NK-92 (cell line): ENCODE measurements around the gene BOD1.

Source experiments
- DNase-seq: peaks from one replicate; lab custom pipeline; 2025; ENCODE audit not compliant: unreplicated experiment; lab: John Stamatoyannopoulos, UW

BOD1 gene

DNA sequence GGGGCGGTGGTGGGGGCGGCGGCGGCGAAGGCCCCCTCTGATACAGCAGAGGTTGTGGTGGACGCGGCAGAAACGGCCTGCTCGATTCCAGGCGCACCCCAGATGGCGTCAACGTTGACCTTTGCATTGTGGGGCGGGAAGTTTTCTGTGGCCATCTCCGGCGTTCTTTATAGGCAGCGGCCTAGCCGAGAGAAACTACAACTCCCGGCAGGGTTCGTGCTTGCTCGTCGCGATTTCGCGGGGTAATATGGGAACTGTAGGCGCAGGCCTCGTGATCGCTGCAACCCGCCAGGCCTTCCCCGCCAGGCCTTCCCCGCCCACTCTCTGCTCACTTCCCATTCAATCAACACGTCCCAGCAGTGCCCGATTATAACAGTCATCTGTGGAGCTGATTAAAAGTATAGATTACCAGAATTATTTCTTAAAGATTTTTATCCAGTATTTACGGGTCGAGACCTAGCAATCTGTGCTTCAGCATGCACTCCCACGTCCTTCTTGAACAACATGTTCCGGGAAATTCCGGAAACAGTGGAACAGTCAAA is at the start of gene BOD1:
Gene BOD1 (minus strand): TSS at position 74 of the 542 bp plus-strand sequence. CDS start 214 bp downstream, outside the sequence.
- DNase-seq: peak; percentile 78

DNA sequence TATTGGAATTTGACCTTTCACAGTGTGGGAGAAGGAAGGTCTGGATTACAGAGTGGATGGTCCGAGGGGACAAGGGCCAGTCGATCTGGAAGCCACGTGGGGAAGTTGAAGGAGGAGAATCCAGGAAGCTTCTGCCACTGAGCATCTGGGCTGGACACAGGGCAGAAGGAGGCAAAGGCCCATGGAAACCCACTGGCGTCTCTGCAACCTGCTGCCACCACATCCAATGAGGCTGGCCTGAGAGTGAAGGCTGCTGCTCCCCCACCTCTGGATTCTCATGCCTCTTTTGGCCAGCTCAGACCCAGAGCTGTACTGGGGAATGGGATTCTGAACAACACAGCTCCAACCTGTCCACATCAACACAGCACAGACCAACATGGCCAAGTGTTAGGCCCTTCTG is 48.9 kb upstream of the BOD1 start:
- no peak for DNase-seq

GRCh38 chr5:173664154-173664526 is 47.7 kb upstream of the BOD1 start:
- no peak for DNase-seq

GRCh38 chr5:173663352-173664153 is 47.1 kb upstream of the BOD1 start:
- no peak for DNase-seq

- no peak for DNase-seq
These were observed 46.3 kb upstream of the BOD1 start for GRCh38 chr5:173662581-173663351.

GRCh38 chr5:173660481-173661280 is 44.2 kb upstream of the BOD1 start:
- no peak for DNase-seq

DNA sequence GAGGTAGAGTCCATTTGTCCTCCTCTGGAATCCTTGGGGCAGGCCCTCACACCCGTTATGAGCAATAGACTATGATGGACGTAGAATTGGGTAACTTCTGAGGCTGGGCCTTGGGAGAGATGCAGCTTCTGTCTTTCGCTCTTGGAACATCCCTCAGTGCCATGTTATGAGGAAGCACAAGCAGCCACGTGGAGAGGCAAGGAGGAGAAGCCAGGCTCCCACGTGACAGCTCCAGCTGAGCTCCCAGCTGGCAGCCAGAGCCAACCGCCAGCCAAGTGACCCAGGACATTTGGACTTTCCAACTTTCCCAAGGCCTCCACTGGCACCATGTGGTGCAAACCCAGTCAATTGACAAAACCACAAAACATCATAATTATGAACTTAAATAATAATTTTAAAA is 43.0 kb upstream of the BOD1 start:
- DNase-seq: no peak

GRCh38 chr5:173657741-173658356 is 41.4 kb upstream of the BOD1 start:
- no peak for DNase-seq

DNA sequence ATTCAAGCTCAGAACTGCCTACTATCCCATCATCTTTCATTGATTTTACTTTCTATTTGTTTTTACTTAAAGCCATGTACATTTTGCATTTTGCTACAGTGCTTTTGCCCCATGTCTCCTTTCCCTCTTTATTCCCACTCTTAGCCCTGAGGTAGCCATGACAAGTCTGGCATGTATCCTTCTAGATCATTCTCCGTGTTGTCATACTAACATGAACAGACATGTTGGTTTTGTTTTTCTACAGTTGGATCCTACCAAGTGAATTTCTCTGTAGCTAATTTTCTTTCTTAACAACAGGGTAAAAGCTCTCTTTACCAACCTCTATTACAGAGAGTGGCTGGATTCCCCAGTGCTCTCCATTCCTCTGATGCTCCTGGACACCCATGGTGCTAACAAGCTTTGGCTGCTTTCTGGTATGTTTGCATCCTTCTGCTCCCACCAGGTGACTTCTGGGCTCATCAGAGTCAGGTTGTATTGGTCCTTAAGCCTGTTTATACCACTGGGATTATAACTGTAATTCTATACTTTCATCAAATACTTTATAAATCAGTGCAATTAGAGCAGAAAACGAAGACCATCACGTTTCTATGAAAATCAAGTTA is 38.8 kb upstream of the BOD1 start:
- no peak for DNase-seq

DNA sequence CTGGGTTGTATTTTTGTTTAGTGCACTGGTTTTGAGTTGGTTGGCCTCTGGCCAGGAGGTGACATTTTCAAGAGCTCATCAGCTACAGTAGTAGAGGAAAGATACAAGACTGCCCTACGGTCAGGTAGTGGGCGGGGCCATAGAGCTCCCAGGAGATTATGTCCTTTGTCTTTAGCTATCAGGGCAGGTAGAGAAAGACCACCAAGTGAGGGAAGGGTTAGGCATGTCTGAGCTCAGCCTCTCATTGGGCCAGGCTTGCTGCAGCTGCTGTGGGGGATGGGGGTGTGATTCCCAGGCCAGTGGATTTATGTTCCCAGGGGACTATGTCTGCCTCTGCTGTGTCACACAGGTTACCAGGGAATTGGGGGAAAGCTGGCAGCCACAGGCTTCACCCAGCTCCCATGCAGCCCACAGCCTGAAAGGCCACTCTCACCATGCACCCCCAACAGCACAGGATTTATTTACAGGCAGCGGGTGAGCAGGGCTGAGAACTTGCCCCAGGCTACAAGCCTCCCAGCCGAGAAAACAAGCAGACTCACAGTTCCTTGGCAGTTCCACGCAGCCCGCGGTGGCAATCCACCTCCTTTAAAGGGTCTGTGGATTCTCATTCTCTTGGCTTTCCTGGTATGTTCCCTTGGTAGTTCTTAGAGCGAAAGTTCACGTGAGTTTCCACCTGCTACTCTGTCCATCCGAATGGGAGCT is 37.5 kb upstream of the BOD1 start:
- no peak for DNase-seq

GRCh38 chr5:173648308-173648866 is 31.9 kb upstream of the BOD1 start:
- DNase-seq: no peak

- DNase-seq: no peak
These were observed 30.2 kb upstream of the BOD1 start for GRCh38 chr5:173646692-173647091.

DNA sequence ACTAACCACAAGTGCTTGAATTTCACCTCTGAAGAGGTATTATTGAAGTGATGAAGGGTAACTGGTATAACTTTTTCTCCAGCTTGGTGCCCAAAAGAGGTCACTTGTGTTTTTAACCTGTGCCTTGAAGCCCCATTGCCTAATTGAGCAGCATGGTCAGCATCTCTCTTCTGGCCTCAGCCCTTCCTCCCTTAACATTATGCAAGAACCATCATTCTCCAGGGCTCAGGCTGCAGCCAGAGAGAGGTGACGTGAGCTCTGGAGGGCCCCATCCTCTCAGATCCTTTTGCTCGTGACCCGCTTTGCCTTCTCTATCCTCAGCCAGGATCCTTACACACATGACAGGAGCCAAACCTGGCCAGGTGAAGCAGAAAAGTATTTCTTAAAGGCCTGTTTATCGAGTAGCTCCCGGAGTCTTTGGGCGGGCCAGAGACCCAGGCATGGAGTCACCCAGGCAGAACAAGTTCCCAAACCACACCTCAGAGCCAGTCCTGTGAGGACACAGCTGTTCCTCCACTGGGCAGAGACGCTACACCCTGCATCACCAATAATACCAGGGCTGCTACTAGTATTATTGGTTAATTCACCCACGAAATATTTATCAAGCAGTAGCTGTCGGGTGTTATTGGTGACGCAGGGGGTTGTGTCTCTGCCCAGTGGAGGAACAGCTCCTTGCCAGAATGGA is 29.6 kb upstream of the BOD1 start:
- no peak for DNase-seq

GRCh38 chr5:173645437-173645807 is 29.0 kb upstream of the BOD1 start:
- no peak for DNase-seq

GRCh38 chr5:173644673-173645436 is 28.4 kb upstream of the BOD1 start:
- DNase-seq: no peak

DNA sequence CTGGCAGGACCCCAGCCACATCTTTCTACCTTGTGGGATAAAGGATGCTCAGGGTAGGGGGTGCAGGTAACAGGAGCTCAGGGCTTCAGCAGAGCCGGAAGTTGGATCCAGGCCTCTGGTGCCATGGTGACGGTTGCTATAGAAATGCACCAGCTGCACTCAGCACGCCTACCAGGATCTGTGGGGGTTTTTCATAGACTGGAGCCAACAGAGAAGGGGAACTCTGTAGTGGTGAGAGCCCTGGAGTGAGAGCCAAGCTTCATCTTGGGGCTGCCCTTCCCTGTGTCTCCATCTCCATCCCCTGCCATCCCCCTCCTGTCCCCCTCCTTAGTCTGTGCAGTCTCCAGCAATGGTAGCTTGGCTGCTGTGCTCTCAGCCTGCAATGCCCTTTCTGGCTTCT is 27.5 kb upstream of the BOD1 start:
- no peak for DNase-seq

DNA sequence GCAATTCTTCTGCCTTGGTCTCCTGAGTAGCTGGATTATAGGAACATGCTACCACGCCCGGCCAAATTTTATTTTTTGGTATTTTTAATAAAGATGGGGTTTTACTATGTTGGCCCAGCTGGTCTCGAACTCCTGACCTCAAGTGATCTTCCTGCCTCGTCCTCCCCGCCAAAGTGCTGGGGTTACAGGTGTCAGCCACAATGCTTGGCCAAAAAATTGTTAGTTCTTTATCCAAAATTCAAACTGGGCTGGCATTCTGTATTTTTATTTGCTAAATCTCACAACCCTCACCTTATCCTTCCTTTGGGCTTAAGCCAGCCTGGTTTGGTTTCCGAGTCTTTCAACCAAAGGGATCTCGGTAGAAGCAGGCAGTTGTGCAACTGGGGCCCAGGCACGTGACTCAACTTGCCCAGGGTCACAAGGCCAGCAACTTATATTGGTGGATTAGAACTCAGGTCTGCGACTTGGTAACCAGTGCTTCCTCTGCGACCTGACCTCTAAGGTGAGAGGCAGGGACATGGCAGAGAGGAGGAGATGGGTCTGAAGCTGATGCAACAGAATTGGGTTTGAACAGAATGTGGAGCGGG is 26.5 kb upstream of the BOD1 start:
- no peak for DNase-seq
